Stimulated activated effector memory CD8-positive, alpha-beta T cell treated with anti-CD3 and anti-CD28 coated beads, Interleukin-12 subunit alpha, Interleukin-12 subunit beta, amount 100 ng/mL, for 72 hours (primary cell): ENCODE measurements around the gene KCTD20.
"Not testable (repeated sequence)": the region's sequence is repeated elsewhere in the genome, so short reads cannot be mapped to it uniquely, and the experiment has no call there.

ENCODE experiments used
- ATAC-seq: fragments of 150-1000 bp; cut with Tn5 transposase; 2 replicates; pipeline ENCODE4 v1.10.0; 2021
- DNase-seq, 2 donors: peaks; one replicate each; pipeline ENCODE4 v3.0.0; 2021 to 2022; ENCODE audit warnings: low spot score in 2 of 2
- H3K27ac Mint-ChIP-seq: one replicate; pipeline ENCODE4 v1.8.0; 2022; ENCODE audit warnings: mild to moderate bottlenecking, mixed read lengths
- H3K36me3 Mint-ChIP-seq: one replicate; pipeline ENCODE4 v1.8.0; 2022; ENCODE audit warnings: mild to moderate bottlenecking, mixed read lengths
- H3K4me1 Mint-ChIP-seq: one replicate; pipeline ENCODE4 v1.8.0; 2022; ENCODE audit warnings: mixed read lengths
- H3K4me3 Mint-ChIP-seq: one replicate; pipeline ENCODE4 v1.8.0; 2022; ENCODE audit warnings: mild to moderate bottlenecking, mixed read lengths
- H3K9me3 Mint-ChIP-seq: one replicate; pipeline ENCODE4 v1.8.0; 2022; ENCODE audit warnings: mixed read lengths

The KCTD20 gene

DNA sequence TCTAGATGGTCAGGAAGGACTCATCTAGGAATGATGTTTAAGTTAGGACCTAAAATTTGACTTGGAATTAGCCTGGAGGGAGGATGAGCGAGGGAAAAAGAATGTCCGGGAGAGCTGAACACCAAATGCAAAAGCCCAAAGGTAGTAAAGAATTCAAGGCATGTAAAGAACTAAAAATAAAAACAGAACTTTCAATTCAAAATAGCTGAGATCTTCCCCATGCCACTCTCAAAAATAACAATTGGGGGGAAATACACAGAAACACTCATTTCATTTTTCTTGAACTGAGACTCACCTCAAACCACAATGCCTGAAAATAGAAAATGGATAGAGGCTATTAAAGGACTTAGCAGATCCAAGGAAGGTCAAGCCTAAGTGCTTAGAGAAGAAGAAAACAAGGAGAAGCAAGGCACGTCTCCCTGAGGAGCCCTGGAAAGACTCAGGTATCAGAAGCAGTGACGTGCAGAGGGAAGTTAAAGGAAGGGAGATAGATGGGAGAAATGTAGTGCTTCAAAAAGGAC, 10.6 kb upstream of the KCTD20 start:
- Mint-ChIP-seq H3K4me1 (peaks cover 6% of the 10 kb centered on the region), H3K36me3 (no peaks in the 10 kb centered on the region), H3K27ac (peak overlapping the region; percentile 58), H3K4me3 (no peak overlapping the region), H3K9me3 (no peaks in the 10 kb centered on the region)
- ATAC-seq (no peak), DNase-seq (no peak)

DNA sequence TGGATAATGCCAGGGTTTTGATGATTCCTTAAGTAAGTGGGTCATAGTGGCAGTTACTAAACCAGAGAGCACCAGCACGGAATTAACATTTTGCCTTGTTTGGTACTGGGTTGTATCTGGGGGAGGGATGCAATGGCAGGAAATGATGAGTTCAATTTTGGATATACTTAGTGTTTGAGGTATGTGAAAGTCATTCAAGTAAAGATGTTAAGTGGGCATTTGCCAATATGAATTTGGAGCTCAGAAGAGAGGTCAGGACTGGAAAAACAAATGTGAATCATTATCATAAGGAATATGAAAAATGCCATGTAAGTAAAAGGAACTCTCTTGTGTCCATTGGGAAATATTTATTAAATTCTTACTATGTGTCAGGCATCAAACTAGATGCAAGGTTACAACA, 6.3 kb upstream of the KCTD20 start:
- no peak overlapping the region for H3K4me3 Mint-ChIP-seq
- peak overlapping the region; percentile 20 for H3K27ac Mint-ChIP-seq
- no peaks in the 10 kb centered on the region for H3K9me3 Mint-ChIP-seq
- no peak for DNase-seq
- peak; percentile 31 for ATAC-seq
- H3K36me3 Mint-ChIP-seq, result no peaks in the 10 kb centered on the region
- peaks cover 13% of the 10 kb centered on the region for H3K4me1 Mint-ChIP-seq

DNA sequence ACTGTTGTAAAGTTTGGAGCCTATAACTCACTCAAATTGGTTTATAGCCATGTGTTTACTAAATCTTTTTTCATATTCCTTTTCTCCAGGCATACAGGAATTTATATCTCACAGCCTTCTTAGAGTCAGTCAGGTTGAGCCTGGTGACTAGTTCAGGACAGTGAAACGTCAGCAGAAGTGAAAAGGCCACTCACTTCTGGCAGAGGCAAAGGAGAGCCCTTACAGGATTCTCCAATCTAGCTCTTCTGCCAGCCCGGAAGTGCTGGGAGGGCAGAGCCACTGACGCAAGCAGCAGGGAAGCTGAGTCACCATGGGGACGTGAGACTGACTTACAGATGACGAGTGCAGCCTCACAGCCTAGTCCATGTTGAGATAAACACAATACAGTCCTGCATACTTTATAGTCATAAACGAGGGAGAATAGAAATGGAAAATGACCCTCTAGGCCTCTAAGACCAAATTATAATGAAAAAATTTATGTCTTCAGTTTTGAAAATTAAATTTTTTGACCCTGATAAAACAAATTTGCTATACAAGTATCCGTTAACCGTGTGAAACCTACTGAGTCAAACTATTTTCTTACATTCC, 1.4 kb upstream of the KCTD20 start:
- peaks cover 33% of the 10 kb centered on the region for H3K4me1 Mint-ChIP-seq
- peak overlapping the region; percentile 89 for H3K27ac Mint-ChIP-seq
- peak; percentile 92 for ATAC-seq
- no peaks in the 10 kb centered on the region for H3K9me3 Mint-ChIP-seq
- peak overlapping the region; percentile 87 for H3K4me3 Mint-ChIP-seq
- DNase-seq, result peak; percentile 53 to 84
- H3K36me3 Mint-ChIP-seq, result peaks cover 17% of the 10 kb centered on the region

DNA sequence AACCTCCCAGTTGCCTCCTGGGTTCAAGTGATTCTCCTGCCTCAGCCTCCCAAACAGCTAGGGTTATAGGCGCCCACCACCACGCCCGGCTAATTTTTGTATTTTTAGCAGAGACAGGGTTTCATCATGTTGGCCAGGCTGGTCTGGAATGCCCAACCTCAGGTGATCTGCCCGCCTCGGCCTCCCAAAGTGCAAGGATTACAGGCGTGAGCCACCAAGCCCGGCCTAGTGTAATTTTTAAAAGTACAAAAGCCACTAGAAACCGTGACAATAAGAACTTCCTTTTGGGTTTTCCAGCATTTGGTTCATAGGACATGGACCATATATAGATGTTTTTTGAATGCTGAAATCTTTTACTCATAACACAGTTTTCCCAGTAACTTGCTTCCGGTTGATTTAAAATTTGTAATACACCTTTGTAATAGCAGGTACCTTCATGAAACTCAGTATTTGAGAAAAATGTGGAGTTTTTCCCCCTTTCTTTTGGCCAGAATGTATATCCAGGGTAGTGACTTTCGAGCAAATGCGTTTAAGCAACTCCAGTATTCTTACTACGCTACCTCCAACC, 613 bp upstream of the KCTD20 start:
- H3K4me3 Mint-ChIP-seq, result peak overlapping the region; percentile 87
- H3K36me3 Mint-ChIP-seq, result peaks cover 17% of the 10 kb centered on the region
- ATAC-seq (no peak), DNase-seq (no peak)
- H3K4me1 Mint-ChIP-seq, result peaks cover 33% of the 10 kb centered on the region
- H3K27ac Mint-ChIP-seq, result peak overlapping the region; percentile 92
- H3K9me3 Mint-ChIP-seq, result no peaks in the 10 kb centered on the region

- Mint-ChIP-seq H3K4me1 (peaks cover 33% of the 10 kb centered on the region), H3K9me3 (no peaks in the 10 kb centered on the region), H3K27ac (peak overlapping the region; percentile 92), H3K36me3 (peaks cover 22% of the 10 kb centered on the region), H3K4me3 (peak overlapping the region; percentile 87)
- ATAC-seq, result no peak
- no peak for DNase-seq
These were observed 950 bp downstream of the KCTD20 start for GRCh38 chr6:36443471-36444428.

GRCh38 chr6:36444470-36444869, 1.7 kb downstream of the KCTD20 start:
- H3K9me3 Mint-ChIP-seq, result no peaks in the 10 kb centered on the region
- peaks cover 25% of the 10 kb centered on the region for H3K36me3 Mint-ChIP-seq
- H3K4me1 Mint-ChIP-seq, result peaks cover 33% of the 10 kb centered on the region
- DNase-seq (no peak), ATAC-seq (no peak)
- peak overlapping the region; percentile 92 for H3K27ac Mint-ChIP-seq
- H3K4me3 Mint-ChIP-seq, result peak overlapping the region; percentile 87

DNA sequence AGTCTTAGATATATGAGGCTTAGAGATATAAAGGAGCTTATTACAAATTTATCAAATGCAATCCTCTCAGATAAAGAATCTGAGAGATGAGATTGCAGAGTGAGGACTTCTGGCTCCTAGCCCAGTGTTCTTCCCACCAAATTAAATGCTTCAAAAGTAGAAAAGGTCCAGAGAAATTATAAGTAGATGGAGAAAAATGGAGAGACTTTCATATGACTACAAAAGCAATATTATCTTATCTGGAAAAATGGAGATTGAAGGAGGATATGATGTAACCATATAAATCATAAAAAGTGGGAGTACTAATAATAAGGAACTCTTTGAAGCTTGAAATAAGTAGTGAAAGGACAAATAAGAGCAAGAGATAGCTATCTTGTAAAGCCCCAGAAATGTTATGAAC, 2.8 kb downstream of the KCTD20 start:
- peaks cover 31% of the 10 kb centered on the region for H3K36me3 Mint-ChIP-seq
- ATAC-seq (no peak), DNase-seq (no peak)
- peaks cover 33% of the 10 kb centered on the region for H3K4me1 Mint-ChIP-seq
- H3K9me3 Mint-ChIP-seq, result no peaks in the 10 kb centered on the region
- peak overlapping the region; percentile 92 for H3K27ac Mint-ChIP-seq
- peak overlapping the region; percentile 87 for H3K4me3 Mint-ChIP-seq

DNA sequence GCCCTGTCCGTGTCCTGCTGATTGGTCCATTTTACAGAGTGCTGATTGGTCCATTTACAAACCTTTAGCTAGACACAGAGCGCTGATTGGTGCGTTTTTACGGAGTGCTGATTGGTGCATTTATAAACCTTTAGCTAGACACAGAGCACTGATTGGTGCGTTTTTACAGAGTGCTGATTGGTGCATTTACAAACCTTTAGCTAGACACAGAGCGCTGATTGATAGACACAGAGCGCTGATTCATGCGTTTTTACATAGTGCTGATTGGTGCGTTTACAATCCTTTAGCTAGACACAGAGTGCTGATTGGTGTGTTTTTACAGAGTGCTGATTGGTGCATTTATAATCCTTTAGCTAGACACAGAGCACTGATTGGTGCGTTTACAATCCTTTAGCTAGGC, 6.4 kb downstream of the KCTD20 start:
- not testable (repeated sequence) for DNase-seq, H3K4me3 Mint-ChIP-seq, H3K27ac Mint-ChIP-seq, ATAC-seq, H3K9me3 Mint-ChIP-seq
- H3K4me1 Mint-ChIP-seq, result peaks cover 18% of the 10 kb centered on the region
- peaks cover 52% of the 10 kb centered on the region for H3K36me3 Mint-ChIP-seq

DNA sequence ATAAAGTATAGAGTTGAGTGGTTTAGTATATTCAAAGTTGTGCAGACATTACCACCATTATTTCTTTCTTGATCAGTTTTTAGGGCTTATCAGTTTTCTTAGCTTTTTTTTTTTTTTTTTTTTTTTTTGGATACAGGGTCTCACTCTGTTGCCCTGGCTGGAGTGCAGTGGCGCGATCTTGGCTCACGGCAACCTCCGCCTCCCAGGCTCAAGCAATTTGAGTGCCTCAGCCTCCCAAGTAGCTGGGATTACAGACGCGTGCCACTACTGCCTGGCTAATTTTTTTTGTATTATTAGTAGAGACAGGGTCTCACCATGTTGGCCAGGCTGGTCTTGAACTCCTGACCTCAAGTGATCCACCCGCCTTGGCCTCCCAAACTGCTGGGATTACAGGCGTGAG, 10.1 kb downstream of the KCTD20 start:
- not testable (repeated sequence) for H3K4me1 Mint-ChIP-seq, H3K9me3 Mint-ChIP-seq, ATAC-seq, DNase-seq, H3K4me3 Mint-ChIP-seq, H3K27ac Mint-ChIP-seq
- peaks cover 61% of the 10 kb centered on the region for H3K36me3 Mint-ChIP-seq

DNA sequence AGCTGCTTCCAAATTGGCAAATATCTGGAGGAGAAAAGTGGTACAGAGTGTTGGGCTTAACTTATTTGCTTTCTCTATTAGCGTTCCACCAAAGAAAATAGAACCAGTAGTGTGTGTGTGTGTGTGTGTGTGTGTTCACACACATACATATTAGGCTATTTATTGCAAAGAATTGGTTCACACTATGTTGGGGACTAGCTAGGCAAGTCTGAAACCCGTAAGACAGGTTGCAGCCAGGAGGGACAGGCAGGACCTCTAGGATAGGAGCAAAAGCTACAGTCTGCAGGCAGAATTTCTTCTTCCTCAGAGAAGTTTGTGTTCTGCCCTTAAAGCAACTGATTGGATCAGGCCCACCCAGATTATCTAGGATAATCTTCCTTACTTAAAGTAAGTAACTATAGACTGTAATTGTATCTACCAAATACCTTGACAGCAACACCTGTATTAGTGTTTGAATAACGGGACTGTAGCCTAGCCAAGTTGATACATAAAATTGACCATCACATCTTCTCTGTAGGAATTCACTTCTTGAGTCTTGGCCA, 12.8 kb downstream of the KCTD20 start:
- Mint-ChIP-seq H3K4me3 (no peak overlapping the region), H3K36me3 (peaks cover 47% of the 10 kb centered on the region), H3K4me1 (peaks cover 8% of the 10 kb centered on the region), H3K9me3 (no peaks in the 10 kb centered on the region), H3K27ac (no peak overlapping the region)
- DNase-seq, result no peak
- no peak for ATAC-seq

- no peak for ATAC-seq
- DNase-seq, result no peak
- H3K4me1 Mint-ChIP-seq, result peaks cover 27% of the 10 kb centered on the region
- H3K36me3 Mint-ChIP-seq, result peaks cover 14% of the 10 kb centered on the region
- no peak overlapping the region for H3K4me3 Mint-ChIP-seq
- H3K9me3 Mint-ChIP-seq, result no peaks in the 10 kb centered on the region
- no peak overlapping the region for H3K27ac Mint-ChIP-seq
These were observed 16.7 kb downstream of the KCTD20 start for GRCh38 chr6:36459501-36459900.

- Mint-ChIP-seq H3K4me1 (peaks cover 30% of the 10 kb centered on the region), H3K9me3 (no peaks in the 10 kb centered on the region), H3K36me3 (peaks cover 9% of the 10 kb centered on the region), H3K4me3 (no peak overlapping the region), H3K27ac (no peak overlapping the region)
- ATAC-seq, result no peak
- DNase-seq, result no peak
These were observed 18.1 kb downstream of the KCTD20 start for GRCh38 chr6:36460916-36461315.

DNA sequence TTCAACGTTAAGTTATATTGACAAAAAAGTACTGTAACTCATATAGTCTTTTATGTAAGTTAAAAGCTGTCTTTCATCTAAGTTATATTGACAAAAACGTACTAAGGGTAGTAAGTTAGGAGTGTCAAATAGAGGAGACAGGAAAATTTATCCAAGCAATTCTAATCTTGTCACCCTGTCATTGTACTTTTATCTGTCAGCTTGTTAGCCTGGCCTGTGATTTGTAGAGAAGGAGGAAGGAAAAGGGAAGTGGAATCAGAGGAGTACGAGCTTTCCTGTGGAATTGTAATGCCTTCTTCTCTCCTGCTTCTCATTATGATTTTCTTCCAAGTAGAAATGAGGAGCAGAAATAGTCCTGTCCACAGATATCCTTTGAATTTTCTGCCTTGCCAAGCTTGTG, 18.8 kb downstream of the KCTD20 start:
- no peak for DNase-seq
- H3K36me3 Mint-ChIP-seq, result peaks cover 8% of the 10 kb centered on the region
- no peak overlapping the region for H3K27ac Mint-ChIP-seq
- no peak overlapping the region for H3K4me3 Mint-ChIP-seq
- ATAC-seq, result no peak
- H3K4me1 Mint-ChIP-seq, result peaks cover 30% of the 10 kb centered on the region
- H3K9me3 Mint-ChIP-seq, result no peaks in the 10 kb centered on the region

DNA sequence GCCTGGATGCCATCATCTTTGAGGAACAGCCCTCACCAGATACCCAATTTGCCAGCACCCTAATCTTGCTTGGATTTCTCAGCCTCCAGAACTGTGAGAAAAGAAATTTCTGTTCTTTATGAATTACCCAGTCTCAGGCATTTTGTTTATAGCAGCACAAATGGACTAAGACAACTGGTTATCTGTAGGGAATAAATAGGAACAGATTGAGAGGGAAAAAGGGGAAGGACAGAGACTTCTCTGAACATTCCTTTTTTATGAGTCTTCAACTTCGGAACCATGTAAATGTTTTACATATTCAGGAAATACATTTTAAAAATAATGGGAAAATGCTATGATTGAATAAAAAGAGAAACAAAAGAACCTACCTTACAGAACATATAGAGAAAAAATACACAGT, 20.9 kb downstream of the KCTD20 start:
- Mint-ChIP-seq H3K36me3 (no peaks in the 10 kb centered on the region), H3K4me1 (peaks cover 22% of the 10 kb centered on the region), H3K4me3 (no peak overlapping the region), H3K9me3 (no peaks in the 10 kb centered on the region), H3K27ac (no peak overlapping the region)
- ATAC-seq, result no peak
- DNase-seq, result no peak

DNA sequence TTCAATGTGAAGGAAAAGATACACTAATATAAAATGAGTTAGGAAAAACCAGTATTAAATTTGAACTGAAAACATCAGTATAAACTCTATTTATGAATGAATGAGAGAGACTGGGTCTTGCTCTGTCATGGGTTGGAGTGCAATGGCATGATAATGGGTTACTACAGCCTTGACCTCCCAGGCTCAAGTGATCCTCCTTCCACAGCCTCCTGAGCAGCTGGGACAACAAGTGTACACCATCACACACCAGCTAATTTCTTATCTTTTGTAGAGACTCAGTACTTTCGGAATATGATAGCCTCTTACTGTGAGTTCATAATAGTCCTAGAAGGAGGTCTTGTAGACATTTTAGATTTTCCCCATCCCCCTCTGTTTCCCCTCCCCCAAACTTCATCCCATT, 21.4 kb downstream of the KCTD20 start:
- Mint-ChIP-seq H3K27ac (no peak overlapping the region), H3K36me3 (no peaks in the 10 kb centered on the region), H3K4me1 (peaks cover 27% of the 10 kb centered on the region), H3K9me3 (no peaks in the 10 kb centered on the region), H3K4me3 (no peak overlapping the region)
- ATAC-seq (no peak), DNase-seq (no peak)
